ENCODE data around the gene DLK1.

DLK1 gene

GRCh38 chr14:100681111-100681510, 45.6 kb upstream of the DLK1 start:
- TF ChIP-seq CREB1 (IDR thresholded peaks at IDR 0.05; ENCODE audit: low read depth) (no peak), CEBPB (IDR thresholded peaks at IDR 0.05) (no peak), TAF1 (IDR thresholded peaks at IDR 0.05; ENCODE audit: low read depth) (no peak), TCF12 (IDR thresholded peaks at IDR 0.05; ENCODE audit: low read depth) (no peak), RAD21 (IDR thresholded peaks at IDR 0.05; ENCODE audit: low read depth) (no peak), NFIC (IDR thresholded peaks at IDR 0.05) (no peak), MAX (IDR thresholded peaks at IDR 0.05) (no peak), EP300 (IDR thresholded peaks at IDR 0.05; ENCODE audit: borderline replicate concordance) (no peak)
- TF ChIP-seq, protein P1, sequence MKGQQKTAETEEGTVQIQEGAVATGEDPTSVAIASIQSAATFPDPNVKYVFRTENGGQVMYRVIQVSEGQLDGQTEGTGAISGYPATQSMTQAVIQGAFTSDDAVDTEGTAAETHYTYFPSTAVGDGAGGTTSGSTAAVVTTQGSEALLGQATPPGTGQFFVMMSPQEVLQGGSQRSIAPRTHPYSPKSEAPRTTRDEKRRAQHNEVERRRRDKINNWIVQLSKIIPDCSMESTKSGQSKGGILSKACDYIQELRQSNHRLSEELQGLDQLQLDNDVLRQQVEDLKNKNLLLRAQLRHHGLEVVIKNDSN (IDR thresholded peaks at IDR 0.05): no peak

DNA sequence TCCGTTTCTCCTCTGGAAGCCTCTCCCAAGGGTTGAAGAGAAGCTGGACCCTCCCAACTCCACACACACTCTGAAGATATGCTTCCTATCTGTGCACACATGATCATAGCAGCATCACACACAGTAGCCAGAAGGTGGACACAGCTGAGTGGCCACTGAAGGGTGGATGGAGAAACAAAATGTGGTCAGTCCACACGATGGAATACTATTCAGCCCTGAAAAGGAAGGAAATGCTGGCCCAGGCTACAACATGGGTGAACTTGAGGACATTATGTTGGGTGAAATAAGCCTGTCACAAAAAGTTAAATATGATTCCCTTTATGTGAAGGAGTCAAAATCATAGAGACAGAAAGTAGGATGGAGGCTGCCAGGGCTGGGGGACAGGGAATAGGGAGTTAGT, 43.9 kb upstream of the DLK1 start:
- TF ChIP-seq CEBPB (IDR thresholded peaks at IDR 0.05) (no peak), REST (IDR thresholded peaks at IDR 0.05; ENCODE audit: low read depth) (no peak), TAF1 (IDR thresholded peaks at IDR 0.05; ENCODE audit: low read depth) (no peak), RAD21 (IDR thresholded peaks at IDR 0.05; ENCODE audit: low read depth) (no peak), TEAD4 (IDR thresholded peaks at IDR 0.05) (no peak), CREB1 (IDR thresholded peaks at IDR 0.05; ENCODE audit: low read depth) (no peak), EGR1 (IDR thresholded peaks at IDR 0.05) (no peak), ZBTB7A (IDR thresholded peaks at IDR 0.05; ENCODE audit: low read depth) (no peak), EP300 (IDR thresholded peaks at IDR 0.05; ENCODE audit: borderline replicate concordance) (no peak), FOXM1 (IDR thresholded peaks at IDR 0.05; ENCODE audit: borderline replicate concordance, low read depth) (no peak), YY1 (IDR thresholded peaks at IDR 0.05; ENCODE audit: low read depth) (no peak), MAX (IDR thresholded peaks at IDR 0.05) (no peak), TCF12 (IDR thresholded peaks at IDR 0.05; ENCODE audit: low read depth) (no peak), NFIC (IDR thresholded peaks at IDR 0.05) (no peak)
- TF ChIP-seq, protein P1 (IDR thresholded peaks at IDR 0.05): no peak

DNA sequence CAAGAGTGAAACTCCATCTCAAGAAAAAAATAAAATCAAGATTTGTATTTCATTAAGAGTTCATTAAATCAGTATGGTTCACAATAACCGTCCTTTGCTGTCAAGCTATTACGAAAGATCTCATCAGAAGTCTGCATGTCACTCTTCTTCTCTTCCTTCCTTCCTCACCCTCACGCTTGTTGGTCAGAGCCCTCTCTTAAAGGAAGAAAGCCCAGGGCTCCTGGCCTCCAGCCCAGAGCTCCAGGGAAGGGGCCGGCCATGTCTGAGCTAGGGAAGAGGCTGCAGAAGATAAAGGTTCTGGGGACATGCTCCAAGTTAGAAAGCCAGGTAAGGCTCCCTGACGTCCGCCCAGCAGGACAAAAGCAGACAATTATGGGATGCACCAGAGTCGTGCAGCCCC, 43.1 kb upstream of the DLK1 start:
- no peak for TF ChIP-seq TAF1 (IDR thresholded peaks at IDR 0.05; ENCODE audit: low read depth)
- TF ChIP-seq TCF12 (IDR thresholded peaks at IDR 0.05; ENCODE audit: low read depth): no peak
- TF ChIP-seq REST (IDR thresholded peaks at IDR 0.05; ENCODE audit: low read depth): no peak
- TF ChIP-seq, protein P1 (IDR thresholded peaks at IDR 0.05): no peak
- TF ChIP-seq RAD21 (IDR thresholded peaks at IDR 0.05; ENCODE audit: low read depth): no peak
- TF ChIP-seq MAX (IDR thresholded peaks at IDR 0.05): no peak
- TF ChIP-seq NFIC (IDR thresholded peaks at IDR 0.05): no peak
- TF ChIP-seq EP300 (IDR thresholded peaks at IDR 0.05; ENCODE audit: borderline replicate concordance): no peak
- TF ChIP-seq TEAD4 (IDR thresholded peaks at IDR 0.05): no peak

DNA sequence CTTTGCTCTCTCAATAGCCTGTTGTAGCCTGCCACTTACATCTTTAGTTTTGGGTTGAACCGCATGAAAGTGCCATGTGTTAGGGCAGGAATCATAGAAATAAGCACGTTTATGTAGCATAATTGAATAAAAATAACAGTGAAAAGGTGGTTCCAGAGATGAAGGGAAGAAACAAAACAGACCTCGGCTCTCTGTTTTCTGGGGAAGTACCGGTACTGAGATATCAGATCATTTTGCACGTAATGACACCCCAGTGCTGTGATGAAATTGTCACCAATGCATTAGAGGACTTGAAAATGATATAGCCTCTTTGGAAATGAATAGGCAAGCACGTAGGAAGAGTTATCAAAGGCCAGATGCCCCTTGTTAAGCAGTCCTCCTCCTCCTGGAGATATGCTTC, 42.5 kb upstream of the DLK1 start:
- TF ChIP-seq EGR1 (IDR thresholded peaks at IDR 0.05) (no peak), NFIC (IDR thresholded peaks at IDR 0.05) (no peak), TEAD4 (IDR thresholded peaks at IDR 0.05) (no peak), YY1 (IDR thresholded peaks at IDR 0.05; ENCODE audit: low read depth) (no peak), FOXM1 (IDR thresholded peaks at IDR 0.05; ENCODE audit: borderline replicate concordance, low read depth) (no peak), ZBTB7A (IDR thresholded peaks at IDR 0.05; ENCODE audit: low read depth) (no peak)
- TF ChIP-seq, protein P1 (IDR thresholded peaks at IDR 0.05): no peak

- TF ChIP-seq ZBTB7A (IDR thresholded peaks at IDR 0.05; ENCODE audit: low read depth): no peak
- no peak for TF ChIP-seq TAF1 (IDR thresholded peaks at IDR 0.05; ENCODE audit: low read depth)
- TF ChIP-seq, protein P1 (IDR thresholded peaks at IDR 0.05): no peak
- TF ChIP-seq MAX (IDR thresholded peaks at IDR 0.05): no peak
- TF ChIP-seq CEBPB (IDR thresholded peaks at IDR 0.05): no peak
- no peak for TF ChIP-seq EGR1 (IDR thresholded peaks at IDR 0.05)
- no peak for TF ChIP-seq FOXM1 (IDR thresholded peaks at IDR 0.05; ENCODE audit: borderline replicate concordance, low read depth)
- TF ChIP-seq RAD21 (IDR thresholded peaks at IDR 0.05; ENCODE audit: low read depth): no peak
- TF ChIP-seq TCF12 (IDR thresholded peaks at IDR 0.05; ENCODE audit: low read depth): no peak
- no peak for TF ChIP-seq EP300 (IDR thresholded peaks at IDR 0.05; ENCODE audit: borderline replicate concordance)
- TF ChIP-seq NFIC (IDR thresholded peaks at IDR 0.05): no peak
- TF ChIP-seq TEAD4 (IDR thresholded peaks at IDR 0.05): no peak
- TF ChIP-seq YY1 (IDR thresholded peaks at IDR 0.05; ENCODE audit: low read depth): no peak
- no peak for TF ChIP-seq CREB1 (IDR thresholded peaks at IDR 0.05; ENCODE audit: low read depth)
- TF ChIP-seq REST (IDR thresholded peaks at IDR 0.05; ENCODE audit: low read depth): no peak
Measured at GRCh38 chr14:100684961-100685360, 41.7 kb upstream of the DLK1 start.
